Muscle layer of duodenum (tissue), 2 donors: ENCODE measurements around the gene C1orf159.
"Not testable (repeated sequence)": the region's sequence is repeated elsewhere in the genome, so short reads cannot be mapped to it uniquely, and the experiment has no call there.

Source experiments
- H3K27ac ChIP-seq: one replicate; pipeline ENCODE4 v1.7.0; 2013; ENCODE audit warnings: mild to moderate bottlenecking, low read length
- H3K27me3 ChIP-seq: one replicate; pipeline ENCODE4 v1.7.0; 2013; ENCODE audit warnings: low read depth, mild to moderate bottlenecking, control low read depth, low read length
- H3K36me3 ChIP-seq, 2 donors: one replicate each; pipeline ENCODE4 v1.7.0; 2013; ENCODE audit warnings: low read length in 2 of 2, control low read depth in 1 of 2, mild to moderate bottlenecking in 1 of 2; ENCODE audit not compliant: insufficient read depth in 2 of 2, control insufficient read depth in 1 of 2
- H3K4me1 ChIP-seq, 2 donors: one replicate each; pipeline ENCODE4 v1.7.0; 2013; ENCODE audit warnings: low read length in 2 of 2, mild to moderate bottlenecking in 2 of 2, control low read depth in 1 of 2, moderate library complexity in 1 of 2; ENCODE audit not compliant: insufficient read depth in 2 of 2, control insufficient read depth in 1 of 2
- H3K4me3 ChIP-seq, 2 donors: one replicate each; pipeline ENCODE4 v1.7.0; 2013; ENCODE audit warnings: low read length in 2 of 2, low read depth in 1 of 2, mild to moderate bottlenecking in 1 of 2
- H3K9me3 ChIP-seq, 2 donors: one replicate each; pipeline ENCODE4 v1.7.0; 2013; ENCODE audit warnings: low read length in 2 of 2, control low read depth in 1 of 2, mild to moderate bottlenecking in 1 of 2; ENCODE audit not compliant: control insufficient read depth in 1 of 2
- donor health status: healthy.

C1orf159 gene

DNA sequence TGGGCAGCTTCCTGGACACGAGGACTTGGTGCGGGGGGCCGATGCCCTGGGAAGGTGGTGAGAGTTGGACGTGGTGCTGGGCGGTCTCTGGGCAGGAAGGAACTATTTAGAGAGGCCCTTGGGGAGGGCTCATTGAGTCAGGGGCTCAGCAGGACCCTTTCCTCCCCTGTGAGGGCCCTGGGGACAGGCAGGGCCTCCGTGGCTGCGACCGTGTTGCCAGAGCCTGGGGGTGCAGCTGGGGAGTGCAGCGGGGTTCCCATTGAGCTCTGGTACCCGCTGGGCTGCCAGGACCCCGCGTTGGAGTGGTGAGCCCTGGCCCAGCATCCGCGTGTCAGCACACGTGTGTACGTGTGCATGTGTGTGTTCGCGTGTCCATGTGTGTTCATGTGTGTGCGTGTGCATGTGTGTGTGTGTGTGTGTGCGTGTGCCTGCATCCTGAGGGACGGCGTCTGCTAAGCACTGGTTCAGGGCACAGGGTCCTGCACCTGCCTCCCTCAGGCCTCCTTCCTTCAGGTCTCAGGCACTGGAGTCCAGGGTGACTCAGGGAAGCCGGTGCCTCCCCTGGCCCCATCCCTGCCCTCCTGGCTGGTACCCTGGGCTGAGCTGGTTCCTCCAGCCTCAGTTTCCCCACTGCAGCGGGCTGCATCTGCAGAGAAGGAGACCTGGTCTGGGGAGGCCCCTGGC is 52.5 kb downstream of the C1orf159 start:
- no peak overlapping the region for H3K4me3 ChIP-seq
- no peak overlapping the region for H3K27ac ChIP-seq
- H3K27me3 ChIP-seq, result peaks cover 37% of the 10 kb centered on the region
- H3K9me3 ChIP-seq, result no peaks in the 10 kb centered on the region
- H3K36me3 ChIP-seq, result no peaks in the 10 kb centered on the region
- H3K4me1 ChIP-seq, result peaks cover 0 to 33% of the 10 kb centered on the region in 2 donors

DNA sequence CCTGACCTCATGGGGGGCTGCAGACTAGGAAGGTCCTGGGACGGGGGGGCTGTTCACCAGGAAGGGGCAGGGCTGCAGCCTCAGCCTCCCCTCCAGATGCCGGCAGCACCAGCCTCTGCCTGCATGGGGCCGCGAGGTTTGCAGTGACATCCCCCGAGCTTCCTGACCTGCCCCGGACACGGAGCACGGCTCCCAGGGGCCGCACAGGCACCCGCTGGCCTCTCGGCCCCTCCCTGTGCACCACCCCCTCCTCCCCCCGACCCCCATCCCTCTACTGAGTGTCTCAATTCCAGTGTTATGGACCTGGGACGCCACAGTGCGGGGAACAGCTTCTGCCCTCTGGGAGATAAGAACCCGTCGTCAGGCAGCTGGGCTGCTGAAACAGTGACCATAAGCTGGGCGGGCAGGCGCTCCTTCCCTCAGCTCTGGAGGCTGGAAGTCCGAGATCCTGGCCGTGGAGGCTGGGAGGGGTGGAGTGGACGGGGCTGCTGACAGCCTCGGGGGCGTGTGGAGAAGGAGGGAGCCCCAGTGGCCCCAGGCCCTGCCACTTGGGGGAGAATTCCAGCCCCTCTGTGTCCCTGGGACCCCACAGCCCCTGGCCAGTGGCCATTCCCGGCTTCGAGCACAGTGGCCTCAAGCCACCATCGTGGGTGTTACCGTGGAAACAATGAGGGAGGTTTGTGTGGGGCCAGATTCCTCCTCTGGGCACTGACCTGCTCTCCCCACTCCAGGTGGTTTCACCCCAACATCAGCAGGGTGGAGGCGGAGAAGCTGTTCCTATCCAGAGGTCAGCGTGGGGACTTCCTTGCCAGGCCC is 53.3 kb downstream of the C1orf159 start:
- Histone ChIP-seq H3K4me3 (no peak overlapping the region), H3K27ac (no peak overlapping the region), H3K9me3 (no peaks in the 10 kb centered on the region), H3K27me3 (peaks cover 35% of the 10 kb centered on the region), H3K36me3 (no peaks in the 10 kb centered on the region), H3K4me1 (peaks cover 0 to 29% of the 10 kb centered on the region in 2 donors)

DNA sequence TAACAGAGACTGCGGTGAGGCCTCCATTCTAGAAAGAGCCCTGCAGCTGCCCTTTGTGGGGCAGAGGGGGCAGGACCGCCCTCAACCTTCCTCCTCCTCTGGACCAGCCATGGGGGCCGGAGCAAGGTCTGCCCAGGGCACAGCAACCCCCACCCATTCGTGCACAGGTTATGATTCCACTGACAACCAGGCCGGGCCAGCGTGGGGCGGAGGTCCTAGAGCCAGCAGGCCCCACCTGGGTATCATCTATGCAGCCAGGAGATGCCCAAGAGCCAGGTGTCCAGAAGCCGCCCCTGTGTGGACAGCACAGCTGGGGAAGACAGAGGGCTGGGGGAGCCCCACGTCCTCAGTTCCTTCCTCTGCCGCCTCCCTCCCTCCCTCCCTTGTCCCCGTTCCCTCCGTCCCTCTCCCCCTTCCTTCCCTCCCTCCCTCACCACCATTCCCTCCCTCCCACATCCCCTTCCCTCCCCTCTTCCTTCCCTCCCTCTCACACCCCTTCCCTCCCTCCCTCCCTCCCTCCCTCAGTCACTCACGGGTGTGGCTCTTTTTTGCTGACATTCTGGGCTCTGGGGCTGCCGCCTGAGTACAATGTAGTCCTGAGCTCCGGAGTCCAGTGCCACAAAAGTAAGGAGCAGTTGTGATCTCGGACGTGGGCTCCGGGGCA is 54.1 kb downstream of the C1orf159 start:
- Histone ChIP-seq H3K9me3 (no peaks in the 10 kb centered on the region), H3K4me1 (peaks cover 0 to 29% of the 10 kb centered on the region in 2 donors), H3K27ac (no peak overlapping the region), H3K4me3 (no peak overlapping the region), H3K36me3 (no peaks in the 10 kb centered on the region), H3K27me3 (peaks cover 34% of the 10 kb centered on the region)

DNA sequence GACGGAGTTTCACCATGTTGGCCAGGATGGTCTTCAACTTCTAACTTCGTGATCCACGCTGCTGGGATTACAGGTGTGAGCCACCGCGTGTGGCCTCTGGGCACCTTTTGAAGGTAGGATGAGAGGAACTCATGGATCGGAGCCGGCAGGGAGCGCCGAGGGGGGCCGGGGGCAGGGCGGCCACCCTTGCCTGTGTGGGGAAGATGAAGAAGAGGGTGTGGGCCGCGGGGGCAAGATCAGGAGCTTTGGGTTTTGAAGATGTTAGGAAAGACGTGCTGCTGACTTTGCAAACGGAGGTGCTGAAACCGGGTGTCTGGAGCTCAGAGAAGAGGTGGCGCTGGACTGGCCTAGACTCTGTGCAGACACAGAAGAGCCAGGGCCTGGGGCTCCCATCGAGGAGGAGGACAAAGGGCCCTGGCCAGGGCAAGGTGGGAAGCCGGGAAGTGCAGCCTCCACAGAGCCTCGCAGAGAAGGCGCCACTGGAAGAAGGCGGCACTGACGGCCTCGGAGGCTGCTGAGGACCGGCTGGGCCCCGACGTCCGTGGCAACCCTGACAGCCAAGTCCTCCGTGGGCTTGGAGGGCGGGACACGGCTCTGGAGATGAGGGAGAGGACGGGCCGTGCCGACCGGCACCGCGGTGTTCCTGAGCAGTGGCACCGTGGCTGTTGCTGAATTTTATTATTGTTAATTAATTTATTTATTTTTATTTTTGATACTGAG is 55.4 kb downstream of the C1orf159 start:
- Histone ChIP-seq H3K9me3 (no peaks in the 10 kb centered on the region), H3K27ac (no peak overlapping the region), H3K4me3 (no peak overlapping the region), H3K27me3 (peaks cover 34% of the 10 kb centered on the region), H3K36me3 (no peaks in the 10 kb centered on the region), H3K4me1 (peaks cover 0 to 29% of the 10 kb centered on the region in 2 donors)

DNA sequence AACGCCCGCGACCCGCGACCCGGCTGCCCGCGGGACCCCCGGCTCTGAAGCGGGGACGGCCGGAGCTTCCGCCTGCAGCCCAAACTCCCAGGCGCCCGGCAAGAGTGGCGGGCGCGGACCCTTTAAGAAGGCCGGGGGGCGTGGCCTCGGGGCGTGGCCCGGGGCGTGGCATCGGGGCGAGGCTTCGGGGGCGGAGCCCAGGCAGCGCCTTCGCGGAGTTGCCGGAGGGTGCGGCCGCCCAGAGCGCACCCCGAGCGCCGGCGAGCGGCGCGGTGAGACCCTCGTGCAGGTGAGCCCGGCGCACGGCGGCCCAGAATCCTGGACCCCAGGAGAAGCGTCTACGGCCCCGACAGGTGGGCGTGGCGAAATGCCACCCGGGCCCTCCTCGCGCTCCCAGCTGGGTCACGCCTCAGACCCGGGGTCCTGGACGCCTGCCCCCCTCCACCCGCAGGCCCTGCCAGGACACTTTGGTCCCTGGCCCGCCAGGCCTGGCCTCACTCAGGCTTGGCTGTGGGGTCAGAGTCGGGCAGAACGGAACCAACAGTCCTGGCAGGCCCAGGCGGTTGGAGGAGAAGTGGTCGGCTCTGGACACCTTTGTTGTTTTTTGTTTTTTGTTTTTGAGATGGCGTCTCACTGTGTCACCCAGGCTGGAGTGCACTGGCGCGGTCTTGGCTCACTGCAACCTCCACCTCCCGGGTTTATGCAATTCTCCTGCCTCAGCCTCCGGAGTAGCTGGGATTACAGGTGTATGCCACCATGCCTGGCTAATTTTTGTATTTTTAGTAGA is 56.2 kb downstream of the C1orf159 start:
- Histone ChIP-seq H3K9me3 (no peaks in the 10 kb centered on the region), H3K27me3 (peaks cover 34% of the 10 kb centered on the region), H3K4me1 (peaks cover 0 to 29% of the 10 kb centered on the region in 2 donors), H3K27ac (no peak overlapping the region), H3K4me3 (peak overlapping the region in 1 of 2 donors; percentile 65), H3K36me3 (peaks cover 0 to 6% of the 10 kb centered on the region in 2 donors)

DNA sequence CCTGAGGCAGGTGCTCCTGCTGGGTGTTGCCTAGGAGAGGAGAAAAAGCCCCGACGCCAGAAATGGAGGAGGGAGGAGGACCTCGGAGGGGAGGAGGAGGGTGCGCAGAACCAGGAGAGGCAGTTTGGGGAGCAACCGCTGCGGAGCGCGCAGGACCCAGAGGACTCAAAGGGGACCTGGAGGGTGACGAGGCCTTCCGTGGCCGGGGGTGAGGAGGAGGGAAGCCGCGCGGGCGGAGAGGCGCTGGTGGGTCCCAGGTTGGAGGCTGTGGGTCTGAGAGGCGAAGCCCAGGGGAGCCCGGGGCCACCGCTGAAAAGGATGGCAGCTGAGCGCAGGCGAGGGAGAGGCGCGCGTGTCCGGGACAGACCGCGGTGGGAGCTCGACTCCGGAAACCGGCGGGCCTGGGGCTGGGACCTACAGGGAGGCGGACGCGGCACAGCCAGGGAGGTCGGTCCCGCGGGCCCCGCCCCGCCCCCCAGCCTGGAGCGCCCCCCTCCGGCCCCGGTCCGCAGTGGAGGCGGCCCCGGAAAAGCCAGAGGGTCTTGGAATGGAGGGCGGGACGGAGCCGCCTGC is 56.9 kb downstream of the C1orf159 start:
- Histone ChIP-seq H3K27me3 (peaks cover 30% of the 10 kb centered on the region), H3K4me1 (peaks cover 0 to 26% of the 10 kb centered on the region in 2 donors), H3K36me3 (peaks cover 0 to 13% of the 10 kb centered on the region in 2 donors), H3K9me3 (no peaks in the 10 kb centered on the region), H3K4me3 (peak overlapping the region in 1 of 2 donors; percentile 65), H3K27ac (no peak overlapping the region)

DNA sequence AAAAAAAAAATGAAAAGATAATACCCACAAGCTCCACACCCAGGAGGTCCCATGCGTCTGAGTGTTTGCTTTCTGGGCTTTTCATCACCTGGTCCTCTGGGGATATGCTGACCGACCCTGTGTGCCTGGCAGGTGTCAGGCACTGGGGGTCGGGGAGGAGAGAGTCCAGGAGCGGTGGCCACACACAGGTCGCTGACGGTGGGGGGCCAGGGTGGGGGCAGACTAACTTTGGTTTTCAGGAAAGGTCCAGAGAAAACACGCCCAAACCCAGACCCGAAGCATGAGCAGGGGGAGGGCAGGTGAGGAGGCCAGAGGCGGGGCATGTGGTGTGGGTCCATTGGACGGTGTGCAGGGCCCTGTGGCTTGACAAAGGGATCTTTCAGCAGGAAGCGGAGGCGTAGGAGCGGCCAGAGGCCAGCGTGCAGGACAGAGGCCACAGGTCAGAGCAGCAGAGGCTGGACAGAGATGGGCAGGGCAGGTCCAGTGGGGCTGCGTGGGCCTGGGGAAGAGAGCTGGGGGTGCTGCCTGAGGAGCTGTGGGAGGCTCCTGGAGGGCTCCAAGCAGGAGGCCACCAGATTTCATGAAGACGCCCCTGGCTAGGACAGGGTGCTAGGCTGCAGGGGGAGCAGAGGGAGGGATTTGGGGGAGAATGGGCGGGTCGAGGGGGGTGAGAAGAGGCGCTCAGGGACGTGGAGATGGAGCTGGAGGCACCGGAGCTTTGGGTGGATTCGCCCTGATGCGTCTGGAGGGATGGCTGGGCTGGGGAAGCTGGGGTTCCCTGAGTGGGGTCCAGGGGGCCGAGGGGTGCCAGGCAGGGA is 57.6 kb downstream of the C1orf159 start:
- Histone ChIP-seq H3K9me3 (no peaks in the 10 kb centered on the region), H3K4me3 (peak overlapping the region in 1 of 2 donors; percentile 65), H3K27me3 (peaks cover 24% of the 10 kb centered on the region), H3K4me1 (peaks cover 0 to 20% of the 10 kb centered on the region in 2 donors), H3K27ac (no peak overlapping the region), H3K36me3 (peaks cover 0 to 20% of the 10 kb centered on the region in 2 donors)

GRCh38 chr1:1057769-1058087 is 58.2 kb downstream of the C1orf159 start:
- H3K9me3 ChIP-seq, H3K4me3 ChIP-seq, H3K27ac ChIP-seq: not testable (repeated sequence)
- Histone ChIP-seq H3K36me3 (peaks cover 0 to 24% of the 10 kb centered on the region in 2 donors), H3K27me3 (peaks cover 19% of the 10 kb centered on the region), H3K4me1 (peaks cover 0 to 16% of the 10 kb centered on the region in 2 donors)

DNA sequence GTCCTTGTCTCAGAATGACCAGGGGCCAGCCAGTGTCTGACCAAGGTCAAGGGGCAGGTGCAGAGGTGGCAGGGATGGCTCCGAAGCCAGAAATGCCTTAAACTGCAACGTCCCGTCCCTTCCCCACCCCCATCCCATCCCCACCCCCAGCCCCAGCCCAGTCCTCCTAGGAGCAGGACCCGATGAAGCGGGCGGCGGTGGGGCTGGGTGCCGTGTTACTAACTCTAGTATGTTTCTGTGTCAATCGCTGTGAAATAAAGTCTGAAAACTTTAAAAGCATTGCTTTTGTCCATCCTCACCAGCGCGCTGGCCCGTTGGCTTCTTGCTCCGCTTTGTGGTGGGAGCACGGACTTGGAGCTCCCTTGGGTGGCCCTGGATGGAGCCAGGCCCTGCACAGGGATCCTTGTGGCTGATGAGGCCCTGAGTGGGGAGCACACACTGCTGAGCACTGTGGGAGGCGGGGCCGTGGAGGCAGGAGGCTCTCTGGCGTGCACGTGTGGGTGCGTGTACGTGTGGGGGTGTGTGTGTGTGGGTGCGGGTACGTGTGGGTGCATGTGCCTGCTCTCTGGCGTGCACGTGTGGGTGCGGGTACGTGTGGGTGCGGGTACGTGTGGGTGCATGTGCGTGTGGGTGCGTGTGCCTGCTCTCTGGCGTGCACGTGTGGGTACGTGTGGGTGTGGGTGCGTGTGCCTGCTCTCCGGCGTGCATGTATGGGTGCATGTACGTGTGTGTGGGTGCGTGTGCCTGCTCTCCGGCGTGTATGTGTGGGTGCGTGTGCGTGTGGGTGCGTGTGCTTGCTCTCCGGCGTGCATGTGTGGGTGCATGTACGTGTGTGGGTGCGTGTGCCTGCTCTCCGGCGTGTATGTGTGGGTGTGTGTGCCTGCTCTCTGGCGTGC is 59.8 kb downstream of the C1orf159 start:
- H3K27ac ChIP-seq, result no peak overlapping the region
- H3K36me3 ChIP-seq, result peaks cover 0 to 35% of the 10 kb centered on the region in 2 donors
- no peak overlapping the region for H3K4me3 ChIP-seq
- H3K9me3 ChIP-seq, result no peaks in the 10 kb centered on the region
- H3K4me1 ChIP-seq, result peaks cover 0 to 13% of the 10 kb centered on the region in 2 donors
- peaks cover 16% of the 10 kb centered on the region for H3K27me3 ChIP-seq
